NT2/D1 (cell line): Measurements from ENCODE around the gene AP5Z1.

Source experiments
- YY1 ChIP-seq: IDR thresholded peaks from 2 replicates; pipeline ENCODE4 v1.6.1; 2011; ENCODE audit not compliant: insufficient read length, insufficient read depth
- ZNF274 ChIP-seq: IDR thresholded peaks from 2 replicates; pipeline ENCODE4 v1.6.1; 2011; ENCODE audit warnings: mild to moderate bottlenecking, low read depth, low read length

- TF ChIP-seq ZNF274 (no peak), YY1 (no peak)
Measured at GRCh38 chr7:4805984-4806300, 30.5 kb downstream of the AP5Z1 start.
